HG03354 (cell line): ENCODE data around the gene ALOX5.
"Not testable (repeated sequence)": the region's sequence is repeated elsewhere in the genome, so short reads cannot be mapped to it uniquely, and the experiment has no call there.

Experiments used
- ATAC-seq: cut with Tn5 transposase; IDR thresholded peaks from one replicate; pipeline ENCODE4 v1.9.1; 2021; ENCODE audit warnings: mild to moderate bottlenecking; ENCODE audit not compliant: unreplicated experiment, poor library complexity, severe bottlenecking

ALOX5 gene

DNA sequence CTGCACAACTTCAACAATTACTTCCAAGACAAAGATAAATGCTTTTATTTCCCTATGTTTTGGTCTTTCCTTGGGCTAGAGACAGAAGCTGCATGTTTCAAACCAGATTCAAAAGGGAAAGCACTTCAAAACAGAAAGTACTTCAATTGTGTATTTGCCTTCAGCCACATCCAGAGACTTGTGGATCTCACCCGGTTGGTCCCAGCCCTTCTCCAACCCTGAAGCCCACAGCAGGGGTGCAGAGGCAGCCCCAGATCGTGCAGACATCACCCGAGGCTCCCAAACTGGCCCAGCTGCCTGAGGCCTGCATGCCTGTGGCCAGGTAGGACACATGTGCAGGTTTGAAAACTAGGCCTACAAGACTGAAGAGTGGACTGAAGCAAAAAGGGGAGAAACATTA lies 80.8 kb downstream of the ALOX5 start:
- ATAC-seq: no peak

DNA sequence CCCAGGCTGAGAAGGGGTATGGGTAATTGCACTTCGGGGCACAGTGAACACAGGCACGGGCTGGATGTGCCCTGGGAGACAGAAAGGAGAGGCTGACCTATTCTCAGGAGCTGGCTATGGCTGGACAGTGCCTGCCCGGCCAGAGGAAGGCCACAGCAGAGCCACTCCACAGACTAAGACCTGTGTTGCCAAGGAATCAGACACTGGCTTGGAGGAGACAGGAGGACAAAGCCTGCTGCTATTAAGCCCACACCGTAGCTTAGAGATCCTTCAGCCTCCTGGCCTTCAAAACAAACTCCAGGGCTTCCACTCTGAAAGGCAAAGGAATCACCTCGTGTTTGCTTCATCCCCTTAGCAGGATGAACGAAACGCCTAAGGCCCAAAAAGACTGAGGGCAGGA lies 82.2 kb downstream of the ALOX5 start:
- ATAC-seq: no peak

DNA sequence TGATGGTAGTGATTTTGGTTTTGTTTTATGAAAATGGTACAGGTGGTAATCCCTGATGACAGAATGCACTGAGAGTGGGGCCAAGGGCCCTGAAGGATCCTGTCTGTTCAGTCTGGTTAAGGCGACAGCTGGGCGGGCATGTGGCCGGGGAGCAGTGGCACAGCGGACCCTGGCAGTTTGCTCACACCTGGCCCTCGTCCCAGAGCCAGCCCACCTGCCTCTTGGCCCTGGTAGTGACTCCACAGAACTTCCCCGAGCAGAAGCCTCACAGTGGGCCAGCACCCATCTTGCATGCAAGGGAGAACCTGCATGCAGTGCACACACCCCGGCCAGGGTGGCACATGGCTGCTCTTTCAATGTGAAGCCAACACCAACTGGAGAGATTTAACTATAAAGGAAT lies 82.8 kb downstream of the ALOX5 start:
- no peak for ATAC-seq

DNA sequence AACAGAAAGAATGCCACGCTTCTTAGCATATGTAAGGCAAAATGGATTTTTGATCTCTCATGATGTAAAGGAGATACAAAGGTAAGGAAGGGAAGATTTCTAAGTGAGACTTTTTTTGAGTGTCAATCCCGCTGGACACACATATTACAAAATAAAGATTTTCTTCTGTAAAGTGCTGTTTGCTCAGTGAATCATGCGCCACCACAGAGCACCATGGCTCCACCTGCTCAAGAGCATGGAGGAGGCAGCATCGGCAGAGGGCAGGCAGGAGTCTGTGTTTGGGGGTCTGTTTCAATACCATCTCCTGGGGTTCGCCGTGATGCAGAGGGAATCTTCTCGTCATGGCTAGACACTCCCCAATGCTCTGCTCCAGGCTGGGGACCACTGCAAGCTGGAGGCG lies 83.5 kb downstream of the ALOX5 start:
- no peak for ATAC-seq

DNA sequence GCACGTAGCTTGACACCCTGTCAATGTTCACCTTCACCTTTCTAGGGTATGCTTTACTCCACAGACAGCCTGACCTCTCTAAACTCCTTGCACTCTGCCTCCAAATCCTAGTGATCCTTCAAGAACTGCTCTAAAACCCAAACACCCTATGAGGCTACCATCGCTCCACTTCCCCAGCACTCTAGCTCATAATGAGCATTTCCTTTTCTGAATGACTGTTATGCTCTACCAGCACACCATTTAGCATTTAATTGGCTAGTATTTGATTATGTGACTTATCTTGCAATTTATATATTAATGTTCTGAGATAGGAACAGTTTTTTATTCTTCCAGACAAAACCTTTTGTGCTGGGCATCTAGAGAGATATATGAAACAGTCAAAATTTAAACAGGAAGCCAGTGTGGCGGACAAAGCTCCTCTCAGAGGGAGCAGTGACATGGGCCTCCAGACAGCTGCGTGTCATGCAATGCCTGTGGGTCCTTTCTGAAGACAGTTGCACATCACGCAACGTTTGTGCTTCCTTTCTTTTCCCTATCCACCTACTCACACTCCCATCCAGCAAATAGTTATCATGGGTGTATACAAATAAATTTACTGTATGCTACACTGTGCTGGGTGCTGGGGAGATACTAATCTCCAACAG lies 86.3 kb downstream of the ALOX5 start:
- peak; percentile 54 for ATAC-seq

DNA sequence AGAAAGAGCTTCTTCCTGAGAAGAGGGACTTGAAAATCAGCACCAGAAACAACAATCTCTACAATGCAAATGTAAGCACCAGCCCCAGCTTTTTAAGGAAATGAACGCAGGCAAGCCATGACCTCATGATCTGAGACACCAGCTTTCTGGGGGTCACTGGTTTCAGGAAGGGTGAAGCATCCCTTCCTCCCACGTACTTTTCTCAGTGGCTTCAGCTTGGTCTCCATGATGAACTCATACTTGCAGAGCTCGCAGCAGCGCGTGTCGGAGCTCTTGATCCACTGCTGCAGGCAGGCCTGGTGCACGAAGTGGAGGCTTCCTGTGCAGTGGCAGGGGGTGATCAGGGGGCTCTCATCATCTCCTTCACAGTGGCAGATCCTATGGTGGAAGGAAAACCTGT lies 87.0 kb downstream of the ALOX5 start:
- peak; percentile 71 for ATAC-seq

DNA sequence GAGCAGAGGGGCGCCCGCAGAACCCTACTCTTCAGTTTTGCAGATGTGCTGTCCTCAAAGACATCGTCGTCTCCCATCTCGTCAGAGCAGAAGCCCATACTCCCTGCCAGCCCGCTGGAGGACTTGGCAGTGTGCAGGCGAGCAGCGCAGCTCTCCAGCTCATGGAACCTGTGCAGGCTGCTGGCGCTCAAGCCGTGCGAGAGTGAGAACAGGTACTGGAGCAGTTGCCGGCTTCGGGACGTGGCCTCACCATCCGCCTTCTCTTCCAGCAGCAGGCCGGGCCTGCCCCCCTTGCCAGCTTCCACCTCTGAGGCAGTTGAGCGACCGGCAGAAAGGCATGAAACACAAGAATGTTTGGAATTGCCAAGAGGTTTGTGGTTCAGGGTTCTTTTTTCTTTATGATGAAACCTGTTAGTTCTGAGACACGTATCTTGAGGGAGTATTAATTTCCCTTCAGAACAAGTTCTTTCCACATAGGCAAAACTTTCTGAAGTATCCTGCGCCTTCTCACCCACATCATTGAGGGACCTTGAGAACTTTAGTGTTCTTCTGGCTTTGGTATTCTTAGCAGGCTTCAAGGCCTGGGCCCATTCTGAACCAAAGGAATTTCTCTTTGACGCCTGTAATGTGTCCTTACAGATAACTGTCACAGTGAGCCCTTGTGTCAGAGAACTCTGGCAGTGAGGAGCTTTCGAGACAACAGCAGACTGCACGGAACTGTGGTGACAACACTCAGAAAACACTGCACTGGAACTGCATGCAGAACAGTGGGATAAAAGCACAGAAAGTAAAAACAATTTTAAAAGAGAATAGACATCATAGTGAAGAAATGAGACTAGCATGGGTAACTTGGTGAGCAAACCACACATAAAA lies 89.5 kb downstream of the ALOX5 start:
- ATAC-seq: no peak

DNA sequence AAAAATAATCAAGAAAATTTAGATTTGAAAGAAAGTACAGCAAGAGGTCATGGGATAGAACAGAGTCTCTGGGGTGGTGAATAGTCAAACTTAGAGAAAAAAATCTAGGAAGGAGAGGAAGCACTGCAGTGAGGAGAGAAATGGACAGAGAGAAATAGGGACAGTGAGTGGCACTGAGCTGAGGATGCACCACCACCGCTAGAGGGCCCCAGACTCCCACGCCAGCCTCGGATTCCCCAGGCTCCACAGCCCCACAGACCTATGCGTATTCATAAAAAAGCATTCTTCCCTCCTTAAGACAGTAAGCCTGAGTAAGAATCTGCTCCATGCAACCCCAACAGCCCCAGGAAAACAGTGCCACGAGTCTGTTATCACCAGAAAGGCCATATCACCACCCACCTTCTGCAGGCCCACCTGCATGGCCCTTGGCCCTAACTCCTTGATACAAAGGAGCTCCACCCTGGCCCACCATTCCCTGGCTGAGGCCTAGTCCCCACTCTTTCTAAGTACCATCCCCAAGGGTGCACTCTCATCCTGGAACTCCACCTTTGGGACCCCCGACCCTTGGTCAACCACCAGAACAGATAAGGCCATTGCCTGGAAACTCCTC lies 91.0 kb downstream of the ALOX5 start:
- peak; percentile 47 for ATAC-seq

DNA sequence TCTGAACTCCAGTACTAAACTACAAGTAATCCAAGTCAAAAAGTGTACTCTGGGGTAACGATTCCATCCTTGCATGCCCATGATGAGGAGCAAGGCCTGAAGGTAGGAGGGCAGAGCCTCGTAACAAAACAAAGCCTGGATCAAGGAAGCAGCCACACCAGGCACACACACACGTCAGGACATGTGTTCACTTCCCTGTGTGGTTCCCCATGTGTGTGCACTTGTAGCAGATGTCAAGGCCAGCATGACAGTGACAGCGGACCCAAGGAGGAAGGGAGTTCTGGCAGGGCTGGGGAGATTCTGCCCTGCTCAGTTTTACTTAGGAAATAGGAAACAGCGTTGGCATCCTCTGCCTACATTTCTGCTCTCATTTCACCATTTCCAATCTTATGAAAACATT lies 92.8 kb downstream of the ALOX5 start:
- no peak for ATAC-seq

DNA sequence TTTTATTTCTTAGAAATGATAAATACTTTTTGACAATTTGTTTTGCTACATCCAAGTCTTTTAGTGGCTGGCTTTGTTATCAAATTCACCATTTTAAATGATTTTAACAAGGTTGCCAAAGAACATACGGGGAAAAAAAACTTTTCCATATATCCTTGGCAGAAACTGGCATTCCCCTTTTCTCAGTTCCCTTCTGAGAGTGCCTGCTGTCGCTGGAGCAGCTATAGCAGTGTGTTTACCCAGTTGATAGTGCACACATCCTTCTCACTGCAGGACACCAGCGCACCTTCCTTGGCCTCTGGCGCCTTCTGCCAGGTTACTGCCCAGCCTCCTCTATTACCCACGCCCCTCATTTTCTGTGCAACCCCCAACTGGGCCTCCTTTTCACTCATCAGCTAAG lies 94.1 kb downstream of the ALOX5 start:
- no peak for ATAC-seq

DNA sequence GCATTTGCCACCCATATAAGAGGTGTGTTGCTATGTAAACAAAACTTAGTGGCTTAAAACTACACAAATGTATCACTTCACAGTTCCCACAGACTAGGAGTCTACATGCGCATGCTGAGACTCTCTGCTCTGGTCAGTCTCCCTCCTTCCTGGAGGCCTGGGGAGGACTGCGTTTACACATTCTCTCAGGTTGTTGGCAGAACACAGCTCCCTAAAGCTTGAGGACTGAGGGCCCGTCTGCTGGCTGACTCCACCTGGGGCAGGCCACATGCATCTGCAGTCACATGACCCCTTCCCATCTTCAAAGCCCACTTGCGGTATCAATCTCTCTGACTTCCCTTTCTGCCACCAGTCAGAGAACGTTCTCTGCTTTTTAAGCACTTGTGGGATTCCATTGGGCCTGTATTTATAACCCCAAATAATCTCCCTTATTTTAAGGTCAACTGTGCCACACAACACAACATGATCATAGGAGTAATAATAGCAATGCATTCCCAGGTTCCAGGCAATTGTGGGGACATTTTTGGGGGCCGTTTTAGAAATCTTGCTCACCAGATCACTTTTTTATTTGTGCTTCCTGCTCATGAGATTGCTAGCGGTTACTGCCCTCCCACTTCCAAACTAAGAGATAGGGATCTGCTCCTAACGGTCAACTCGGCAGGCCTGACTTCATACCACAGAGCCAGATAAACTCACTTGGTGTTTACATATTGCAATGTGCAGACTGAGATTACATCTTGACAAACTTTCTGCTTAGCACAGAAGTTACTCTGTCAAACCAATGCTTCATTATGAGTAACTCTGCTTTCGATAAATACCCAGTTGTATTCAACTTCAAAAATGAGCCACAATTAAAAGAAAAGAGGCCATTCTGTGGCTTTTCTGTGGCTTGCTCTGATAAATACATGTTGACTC lies 96.3 kb downstream of the ALOX5 start:
- no peak for ATAC-seq

DNA sequence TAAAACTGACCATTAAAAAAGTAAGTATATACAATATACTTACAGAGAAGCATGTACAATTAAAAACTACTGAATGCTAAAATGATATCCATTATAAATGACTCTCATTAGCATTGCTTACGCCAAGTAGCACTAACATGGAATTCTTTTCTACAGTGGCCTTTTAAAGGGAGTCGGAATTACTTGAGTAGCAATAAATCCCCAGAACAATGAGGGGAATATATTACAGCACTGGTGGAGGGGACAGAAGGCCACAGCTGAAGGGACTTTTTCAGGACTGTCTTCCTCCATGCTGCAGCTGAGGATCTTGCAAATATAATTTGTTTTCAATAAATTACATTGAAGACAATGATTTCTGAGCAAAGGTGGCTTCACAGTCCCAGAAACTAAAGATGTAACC lies 97.0 kb downstream of the ALOX5 start:
- no peak for ATAC-seq

DNA sequence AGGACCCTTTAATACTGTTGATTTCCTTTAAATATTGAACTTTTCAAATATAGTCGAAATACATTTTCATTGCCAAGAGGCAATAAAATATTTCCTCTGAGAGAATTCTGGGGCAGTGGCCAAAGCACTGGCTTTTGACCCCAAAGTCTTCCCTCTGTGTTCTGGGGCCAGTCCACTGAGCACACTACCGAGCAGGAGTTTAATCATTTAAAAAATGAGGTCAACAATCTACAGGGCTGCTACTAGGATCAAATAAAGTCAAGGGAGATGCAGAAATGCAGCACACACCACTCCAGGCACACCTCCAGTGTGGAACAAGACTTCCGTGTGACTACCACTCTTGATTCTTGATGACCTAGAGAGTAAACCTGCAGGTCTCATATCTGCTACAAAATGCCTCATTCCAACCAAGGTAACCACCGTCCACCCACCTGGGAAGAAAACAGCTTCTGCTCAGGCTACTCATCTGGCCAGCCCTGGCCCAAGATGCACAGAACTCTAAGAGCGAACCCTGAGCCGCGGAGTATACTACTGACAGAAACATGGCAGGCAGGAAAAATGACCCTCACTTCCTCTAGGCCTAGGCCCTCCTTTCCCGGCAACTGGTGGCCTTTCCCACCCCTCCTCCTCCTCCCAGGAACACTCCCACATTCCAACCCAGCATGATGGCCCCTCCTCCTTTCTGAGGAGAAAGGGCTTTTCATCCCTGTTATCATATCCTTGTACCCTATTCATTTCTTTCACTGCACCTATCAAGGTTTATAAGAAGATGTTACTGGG lies 97.7 kb downstream of the ALOX5 start:
- no peak for ATAC-seq

DNA sequence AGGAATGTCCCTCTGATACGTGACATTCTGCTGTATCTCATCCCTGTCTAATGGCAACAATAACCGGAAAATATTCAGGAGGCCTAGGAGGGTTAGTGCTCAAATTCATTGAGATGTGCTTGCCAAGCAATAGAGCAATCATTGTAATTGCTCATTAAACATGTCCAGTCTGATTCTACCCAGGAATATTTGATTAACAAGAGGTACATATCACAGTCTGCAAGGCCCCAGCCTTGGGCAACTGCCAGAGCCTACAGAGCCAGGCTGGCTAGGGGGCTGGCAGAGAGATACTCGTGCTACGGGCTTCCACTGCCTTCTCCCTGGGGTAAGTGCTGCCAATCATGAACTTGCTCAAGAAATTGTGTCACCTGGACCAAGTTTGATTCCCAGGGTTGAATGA lies 99.1 kb downstream of the ALOX5 start:
- no peak for ATAC-seq

DNA sequence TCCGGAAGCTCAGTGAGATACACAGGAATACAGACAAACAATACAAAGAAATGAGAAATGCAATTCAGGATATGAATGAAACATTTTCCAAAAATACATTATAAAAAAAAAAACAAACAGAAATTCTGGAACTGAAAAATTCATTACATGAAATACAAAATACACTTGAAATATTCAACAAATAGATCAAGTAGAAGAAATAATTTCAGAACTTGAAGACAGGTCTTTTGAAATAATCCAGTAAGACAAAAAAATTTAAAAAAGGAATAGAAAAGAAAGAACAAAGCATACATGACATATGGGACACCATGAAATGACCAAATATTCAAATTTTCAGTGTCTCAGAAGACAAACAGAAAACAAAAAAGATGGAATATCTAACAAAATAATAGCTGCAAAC lies 102.5 kb downstream of the ALOX5 start:
- ATAC-seq: no peak

DNA sequence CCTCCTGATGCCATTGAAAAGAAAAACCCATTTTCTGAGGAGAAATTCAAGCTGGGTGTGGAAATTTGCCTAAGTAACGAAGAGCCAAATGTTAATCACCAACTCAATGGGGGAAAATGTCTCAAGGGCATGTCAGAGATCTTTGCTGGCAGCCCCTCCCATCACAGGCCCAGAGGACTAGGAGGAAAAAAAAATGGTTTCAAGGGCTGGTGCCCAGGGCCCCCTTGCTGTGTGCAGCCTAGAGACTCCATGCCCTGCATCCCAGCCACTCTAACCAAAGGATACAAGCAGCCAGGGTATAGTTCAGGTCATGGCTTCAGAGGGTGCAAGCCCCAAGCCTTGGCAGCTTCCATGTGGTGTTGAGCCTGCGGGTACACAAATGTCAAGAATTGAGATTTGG lies 106.3 kb downstream of the ALOX5 start:
- ATAC-seq: no peak

DNA sequence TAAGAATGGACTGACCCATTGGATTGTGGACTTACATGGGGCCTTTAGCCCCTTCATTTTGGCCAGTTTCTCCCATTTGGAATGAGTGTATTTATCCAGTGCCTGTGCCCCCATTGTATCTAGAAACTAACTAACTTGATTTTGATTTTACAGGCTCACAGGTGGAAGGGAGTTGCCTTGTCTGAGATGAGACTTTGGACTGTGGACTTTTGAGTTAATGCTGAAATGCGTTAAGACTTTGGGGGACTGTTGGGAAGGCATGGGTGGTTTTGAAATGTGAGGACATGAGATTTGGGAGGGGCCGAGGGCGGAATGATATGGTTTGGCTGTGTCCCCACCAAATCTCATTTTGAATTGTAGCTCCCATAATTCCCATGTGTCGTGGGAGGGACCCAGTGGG lies 107.1 kb downstream of the ALOX5 start:
- not testable (repeated sequence) for ATAC-seq

DNA sequence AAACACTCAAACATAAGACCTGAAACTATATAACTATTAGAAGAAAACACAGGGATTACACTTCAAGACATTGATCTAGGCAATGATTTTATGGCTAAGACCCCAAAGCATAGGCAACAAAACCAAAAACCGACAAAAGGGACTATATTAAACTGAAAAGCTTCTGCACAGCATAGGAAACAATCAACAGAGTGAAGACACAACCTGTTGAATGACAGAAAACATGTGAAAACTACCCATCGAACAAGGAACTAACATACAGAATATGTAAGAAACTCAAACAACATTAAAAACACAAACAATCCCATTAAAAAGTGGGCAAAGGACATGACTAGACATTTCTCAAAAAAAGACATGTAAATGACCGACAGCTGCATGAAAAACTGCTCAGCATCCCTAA lies 109.0 kb downstream of the ALOX5 start:
- ATAC-seq: no peak

DNA sequence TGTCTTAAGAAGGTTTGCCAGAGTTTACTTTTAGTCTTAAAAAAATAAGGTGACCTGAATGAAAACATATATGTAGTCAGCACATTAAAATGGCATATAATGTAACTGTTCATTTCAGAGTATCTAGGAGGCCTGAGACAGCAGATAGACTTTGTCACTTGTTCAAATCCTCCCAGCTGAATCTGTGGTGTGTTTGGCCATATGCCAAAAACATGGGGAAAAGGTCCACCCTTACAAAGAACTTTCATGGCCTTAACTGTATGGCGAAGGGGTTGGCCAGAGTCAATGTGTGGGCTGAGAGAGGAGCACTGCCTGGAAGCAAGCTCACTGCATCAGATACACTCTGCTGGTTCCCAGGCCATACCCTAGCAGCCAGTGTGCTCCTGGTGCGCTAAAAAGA lies 113.7 kb downstream of the ALOX5 start:
- ATAC-seq: no peak
